ENCODE measurements around the gene PLA2G15.

DNA sequence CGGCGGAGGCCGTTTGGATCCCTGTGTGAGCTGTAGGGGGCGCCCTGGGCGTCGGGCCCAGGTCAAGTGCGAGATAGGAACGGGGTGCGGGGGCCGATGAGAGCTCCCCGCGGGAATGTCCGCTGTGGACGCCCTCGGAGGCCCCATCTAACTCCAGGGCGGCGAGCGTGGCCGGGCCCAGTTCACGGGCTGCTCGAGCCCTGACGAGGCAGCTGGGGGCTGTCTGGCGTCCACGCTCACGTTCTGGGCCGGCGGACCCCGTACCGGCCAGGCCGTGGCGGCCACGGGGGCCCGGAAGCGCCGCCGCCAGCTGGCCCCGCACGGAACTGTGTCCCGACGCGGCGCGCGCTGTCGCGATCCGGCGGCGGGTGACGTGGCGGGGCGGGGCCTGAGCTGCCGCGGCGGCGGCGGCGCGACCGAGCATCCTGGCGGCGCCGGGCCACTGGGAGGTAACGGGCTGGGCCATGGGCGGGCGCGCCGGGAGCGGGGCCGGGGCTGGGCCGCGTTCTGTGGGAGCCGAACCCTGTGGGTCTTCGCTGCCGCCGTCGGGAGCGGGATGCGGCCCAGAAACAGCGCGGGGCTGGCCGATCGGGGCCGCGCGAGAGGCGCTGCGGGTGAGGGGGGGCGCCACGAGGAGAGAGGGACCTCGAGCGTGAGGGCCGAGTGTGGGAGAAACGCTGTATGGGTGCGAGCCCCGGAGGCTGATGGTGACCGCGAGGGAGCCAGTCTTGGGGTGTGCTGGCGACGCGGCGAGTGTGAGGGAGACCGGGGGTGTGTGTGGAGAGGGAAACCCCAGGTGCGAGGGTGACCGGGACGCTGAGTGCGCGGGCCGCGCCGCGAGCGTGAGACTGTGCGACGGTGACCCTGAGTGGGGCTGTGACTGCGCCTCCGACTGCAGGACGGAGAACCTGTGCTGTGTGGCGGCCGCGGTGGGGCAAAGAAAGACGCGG lies 19.2 kb downstream of the PLA2G15 start, which contains the start of gene SLC7A6:
- TF ChIP-seq, protein P1, sequence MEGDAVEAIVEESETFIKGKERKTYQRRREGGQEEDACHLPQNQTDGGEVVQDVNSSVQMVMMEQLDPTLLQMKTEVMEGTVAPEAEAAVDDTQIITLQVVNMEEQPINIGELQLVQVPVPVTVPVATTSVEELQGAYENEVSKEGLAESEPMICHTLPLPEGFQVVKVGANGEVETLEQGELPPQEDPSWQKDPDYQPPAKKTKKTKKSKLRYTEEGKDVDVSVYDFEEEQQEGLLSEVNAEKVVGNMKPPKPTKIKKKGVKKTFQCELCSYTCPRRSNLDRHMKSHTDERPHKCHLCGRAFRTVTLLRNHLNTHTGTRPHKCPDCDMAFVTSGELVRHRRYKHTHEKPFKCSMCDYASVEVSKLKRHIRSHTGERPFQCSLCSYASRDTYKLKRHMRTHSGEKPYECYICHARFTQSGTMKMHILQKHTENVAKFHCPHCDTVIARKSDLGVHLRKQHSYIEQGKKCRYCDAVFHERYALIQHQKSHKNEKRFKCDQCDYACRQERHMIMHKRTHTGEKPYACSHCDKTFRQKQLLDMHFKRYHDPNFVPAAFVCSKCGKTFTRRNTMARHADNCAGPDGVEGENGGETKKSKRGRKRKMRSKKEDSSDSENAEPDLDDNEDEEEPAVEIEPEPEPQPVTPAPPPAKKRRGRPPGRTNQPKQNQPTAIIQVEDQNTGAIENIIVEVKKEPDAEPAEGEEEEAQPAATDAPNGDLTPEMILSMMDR (IDR thresholded peaks at IDR 0.05): peak; percentile 60 to 67 (median 61)
- TF ChIP-seq POLR2AphosphoS5 (IDR thresholded peaks at IDR 0.05): peak; percentile 23 to 80

All from esophagus muscularis mucosa (tissue), 3 donors.